Ishikawa (cell line): Measurements from ENCODE around the gene BRD3.

Source experiments
- CEBPB ChIP-seq: IDR thresholded peaks from 2 replicates; pipeline ENCODE4 v1.6.1; 2012
- CREB1 ChIP-seq: IDR thresholded peaks from 2 replicates; pipeline ENCODE4 v1.6.1; 2012; ENCODE audit warnings: low read depth
- EP300 ChIP-seq: IDR thresholded peaks from 2 replicates; pipeline ENCODE4 v1.6.1; 2012; ENCODE audit warnings: borderline replicate concordance
- NFIC ChIP-seq: IDR thresholded peaks from 2 replicates; pipeline ENCODE4 v1.6.1; 2012
- RAD21 ChIP-seq: IDR thresholded peaks from 2 replicates; pipeline ENCODE4 v1.6.1; 2012; ENCODE audit warnings: low read depth
- TAF1 ChIP-seq: IDR thresholded peaks from 2 replicates; pipeline ENCODE4 v1.6.1; 2012; ENCODE audit warnings: low read depth, mild to moderate bottlenecking
- TCF12 ChIP-seq: IDR thresholded peaks from 2 replicates; pipeline ENCODE4 v1.6.1; 2012; ENCODE audit warnings: low read depth
- TEAD4 ChIP-seq: IDR thresholded peaks from 2 replicates; pipeline ENCODE4 v1.6.1; 2012
- TF ChIP-seq, protein P1 (sequence below): IDR thresholded peaks from 2 replicates; pipeline ENCODE4 v1.6.1; 2012

DNA sequence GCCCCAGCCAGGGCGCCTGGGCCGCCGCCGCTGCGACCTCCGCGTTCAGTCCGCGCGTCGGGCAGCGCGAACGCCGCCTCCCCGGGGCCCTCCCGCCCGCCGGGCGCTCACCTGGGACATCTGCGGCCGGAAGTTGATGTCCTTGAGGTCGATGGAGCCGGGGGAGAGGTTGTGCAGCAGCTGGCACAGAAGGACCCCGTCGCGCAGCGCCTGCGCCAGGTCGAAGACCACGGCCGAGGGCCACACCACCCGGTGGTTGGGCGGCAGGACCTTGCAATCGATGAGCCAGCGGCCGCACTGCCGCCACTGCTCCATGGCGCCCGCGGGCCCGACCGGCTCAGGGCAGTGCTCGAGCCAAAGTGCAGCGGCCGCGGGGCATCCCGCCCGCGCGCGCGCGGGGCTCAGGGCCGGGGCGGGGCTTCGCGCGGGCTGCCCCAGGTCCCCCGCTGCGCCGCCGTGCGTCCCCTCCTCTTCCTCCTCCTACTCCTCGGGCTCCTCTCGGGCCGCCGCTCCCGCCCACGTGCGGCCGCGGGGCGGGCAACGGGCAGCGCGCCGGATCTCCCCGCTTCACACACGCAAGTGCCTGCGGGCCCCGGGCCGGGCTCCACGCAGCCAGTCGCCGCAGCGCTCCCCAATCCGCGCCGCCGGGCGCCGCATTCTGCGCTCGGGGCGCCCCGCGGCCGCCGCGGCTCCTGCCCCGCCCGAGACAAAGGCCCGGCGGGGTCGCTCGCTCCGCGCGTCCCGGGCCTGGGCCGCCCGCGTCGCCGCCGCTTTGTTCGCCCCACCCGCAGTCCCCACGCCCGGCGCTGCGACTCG is 75.7 kb downstream of the BRD3 start, which contains the start of gene VAV2:
- TF ChIP-seq RAD21: no peak
- TF ChIP-seq, protein P1, sequence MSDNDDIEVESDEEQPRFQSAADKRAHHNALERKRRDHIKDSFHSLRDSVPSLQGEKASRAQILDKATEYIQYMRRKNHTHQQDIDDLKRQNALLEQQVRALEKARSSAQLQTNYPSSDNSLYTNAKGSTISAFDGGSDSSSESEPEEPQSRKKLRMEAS: peak; percentile 68
- no peak for TF ChIP-seq TCF12
- TF ChIP-seq CEBPB: no peak
- no peak for TF ChIP-seq EP300
- no peak for TF ChIP-seq CREB1
- TF ChIP-seq NFIC: no peak
- TF ChIP-seq TEAD4: no peak; the same call in 1 of the 2 replicates
- TF ChIP-seq TAF1: no peak
